ENCODE data around the gene HSPA4. TPM values are rescaled to one million over a fixed set of nuclear protein-coding genes. Genes with fewer than 3 reads are reported as not detected.

HSPA4 gene
- polyA plus RNA-seq, 1 donor (not counting 4 experiments of a cell fraction or from before 2014, with no cell fraction given) = 119 TPM

GRCh38 chr5:133075572-133076536 is 24.0 kb downstream of the HSPA4 start:
- no peak overlapping the region for H3K4me2 ChIP-seq (ENCODE audit: control insufficient read depth, extremely low read depth, insufficient read depth, low read depth, low read length)
- peaks cover 78% of the 10 kb centered on the region for H3K79me2 ChIP-seq (ENCODE audit: control insufficient read depth, insufficient read depth, low read length)
- dilution Hi-C loops (cut with MboI; ENCODE audit: extremely low pct_ligation_motif_present, low sequenced_read_pairs) = no loop called here
- FAIRE-seq (no peak), DNase-seq (ENCODE audit: low read depth, low spot score) (no peak)
- no peak overlapping the region for H2AFZ ChIP-seq (ENCODE audit: control insufficient read depth, low read length)
- no peaks in the 10 kb centered on the region for H3K9me3 ChIP-seq (ENCODE audit: control insufficient read depth, low read depth, low read length)
- H3K27me3 ChIP-seq (ENCODE audit: control insufficient read depth, extremely low read depth, insufficient read depth, low read length) = no peaks in the 10 kb centered on the region
- no peak overlapping the region for H3K9ac ChIP-seq (ENCODE audit: control insufficient read depth, extremely low read depth, insufficient read depth, low read length)
- H3K4me1 ChIP-seq (ENCODE audit: control insufficient read depth, extremely low read depth, insufficient read depth, low read length) = peaks cover 3% of the 10 kb centered on the region
- no peak overlapping the region for H3K27ac ChIP-seq (ENCODE audit: control insufficient read depth, insufficient read depth, low read length)
- no peak overlapping the region for H3K4me3 ChIP-seq (ENCODE audit: control insufficient read depth in 2 of 3, extremely low read depth in 1 of 3, insufficient read depth in 2 of 3, low read depth in 1 of 3, low read length in 3 of 3)
- no peak for TF ChIP-seq CTCF (optimal IDR thresholded peaks at IDR 0.05 in 1 of 3, IDR thresholded peaks at IDR 0.05 in 1 of 3, conservative IDR thresholded peaks at IDR 0.05 in 1 of 3; ENCODE audit: extremely low read depth in 1 of 3, insufficient read depth in 2 of 3, low read length in 3 of 3)
- no peak for TF ChIP-seq EZH2 (IDR thresholded peaks at IDR 0.05; ENCODE audit: low read length)
- no peaks in the 10 kb centered on the region for H3K9me1 ChIP-seq (ENCODE audit: control insufficient read depth, extremely low read depth, insufficient read depth, low read length)
- H4K20me1 ChIP-seq (ENCODE audit: control insufficient read depth, extremely low read depth, insufficient read depth, low read length) = peaks cover 5% of the 10 kb centered on the region
- H3K36me3 ChIP-seq (ENCODE audit: control insufficient read depth in 2 of 2, extremely low read depth in 1 of 2, insufficient read depth in 2 of 2, low read length in 2 of 2) = peaks cover 13 to 15% of the 10 kb centered on the region in 2 experiments

GRCh38 chr5:133079048-133079447 is 27.2 kb downstream of the HSPA4 start:
- TF ChIP-seq CTCF (optimal IDR thresholded peaks at IDR 0.05 in 1 of 3, IDR thresholded peaks at IDR 0.05 in 1 of 3, conservative IDR thresholded peaks at IDR 0.05 in 1 of 3; ENCODE audit: extremely low read depth in 1 of 3, insufficient read depth in 2 of 3, low read length in 3 of 3) (no peak), EZH2 (IDR thresholded peaks at IDR 0.05; ENCODE audit: low read length) (no peak)

More at GRCh38 chr5:133079048-133079447, 27.2 kb downstream of the HSPA4 start:
- H3K27ac ChIP-seq (ENCODE audit: control insufficient read depth, insufficient read depth, low read length) = no peak overlapping the region
- no peaks in the 10 kb centered on the region for H3K27me3 ChIP-seq (ENCODE audit: control insufficient read depth, extremely low read depth, insufficient read depth, low read length)
- DNase-seq (ENCODE audit: low read depth, low spot score) (no peak), FAIRE-seq (no peak)
- dilution Hi-C loops (cut with MboI; ENCODE audit: extremely low pct_ligation_motif_present, low sequenced_read_pairs) = no loop called here
- no peaks in the 10 kb centered on the region for H3K9me1 ChIP-seq (ENCODE audit: control insufficient read depth, extremely low read depth, insufficient read depth, low read length)
- H3K79me2 ChIP-seq (ENCODE audit: control insufficient read depth, insufficient read depth, low read length) = peaks cover 71% of the 10 kb centered on the region
- H3K4me3 ChIP-seq (ENCODE audit: control insufficient read depth in 2 of 3, extremely low read depth in 1 of 3, insufficient read depth in 2 of 3, low read depth in 1 of 3, low read length in 3 of 3) = no peak overlapping the region
- peaks cover 4 to 5% of the 10 kb centered on the region in 2 experiments for H3K36me3 ChIP-seq (ENCODE audit: control insufficient read depth in 2 of 2, extremely low read depth in 1 of 2, insufficient read depth in 2 of 2, low read length in 2 of 2)
- H3K9me3 ChIP-seq (ENCODE audit: control insufficient read depth, low read depth, low read length) = no peaks in the 10 kb centered on the region
- no peak overlapping the region for H3K4me2 ChIP-seq (ENCODE audit: control insufficient read depth, extremely low read depth, insufficient read depth, low read depth, low read length)
- no peak overlapping the region for H2AFZ ChIP-seq (ENCODE audit: control insufficient read depth, low read length)
- H3K4me1 ChIP-seq (ENCODE audit: control insufficient read depth, extremely low read depth, insufficient read depth, low read length) = no peaks in the 10 kb centered on the region
- H4K20me1 ChIP-seq (ENCODE audit: control insufficient read depth, extremely low read depth, insufficient read depth, low read length) = peaks cover 3% of the 10 kb centered on the region
- no peak overlapping the region for H3K9ac ChIP-seq (ENCODE audit: control insufficient read depth, extremely low read depth, insufficient read depth, low read length)
